HFFc6 (cell line): ENCODE results near the gene SDCCAG8. TPM values are rescaled to one million over a fixed set of nuclear protein-coding genes. Genes with fewer than 3 reads are reported as not detected.

Experiments
- DNase-seq: peaks from one replicate; pipeline ENCODE4 v3.0.0-alpha.2; 2018
- H3K27ac Mint-ChIP-seq: 2 replicates; pipeline ENCODE4 v1.8.0; 2020; ENCODE audit warnings: mild to moderate bottlenecking, mixed read lengths
- H3K27me3 Mint-ChIP-seq: 2 replicates; pipeline ENCODE4 v1.8.0; 2021; ENCODE audit warnings: mild to moderate bottlenecking, moderate library complexity, mixed read lengths; ENCODE audit not compliant: insufficient read depth
- H3K36me3 Mint-ChIP-seq: 2 replicates; pipeline ENCODE4 v1.8.0; 2021; ENCODE audit warnings: low read depth, mixed read lengths
- H3K4me1 Mint-ChIP-seq: 2 replicates; pipeline ENCODE4 v1.8.0; 2020; ENCODE audit warnings: low read depth, mixed read lengths
- H3K4me3 Mint-ChIP-seq: 2 replicates; pipeline ENCODE4 v1.8.0; 2020; ENCODE audit warnings: mild to moderate bottlenecking, moderate library complexity, mixed read lengths
- H3K9me3 Mint-ChIP-seq: 2 replicates; pipeline ENCODE4 v1.8.0; 2020; ENCODE audit warnings: mild to moderate bottlenecking, mixed read lengths
- microRNA-seq: library from miRNA; unstranded; fragments of <30 nt; microRNA quantifications from one replicate; pipeline ENCODE4, GENCODE V29; 2019
- total RNA-seq, 6 experiments: library from RNA; stranded (reverse); fragmentation: NEBNext Ultra II Directional; extraction: Animal tissue kit (Norgen Biotek cat#: 25700); gene quantifications; 2 replicates in 1 of 6; 3 replicates in 5 of 6; pipeline ENCODE4 v1.2.3, GENCODE V29; 2021
- TF ChIP-seq, protein P1 (sequence below): fragments of 200-600 bp; sonication (generic); IDR thresholded peaks from 2 replicates; pipeline ENCODE4 v1.5.0; 2021; ENCODE audit warnings: antibody characterized with exemption, mild to moderate bottlenecking

The SDCCAG8 gene
- total RNA-seq, 6 experiments from 2014 or later, result 22.3 to 31.2 (median 26.1) TPM

DNA sequence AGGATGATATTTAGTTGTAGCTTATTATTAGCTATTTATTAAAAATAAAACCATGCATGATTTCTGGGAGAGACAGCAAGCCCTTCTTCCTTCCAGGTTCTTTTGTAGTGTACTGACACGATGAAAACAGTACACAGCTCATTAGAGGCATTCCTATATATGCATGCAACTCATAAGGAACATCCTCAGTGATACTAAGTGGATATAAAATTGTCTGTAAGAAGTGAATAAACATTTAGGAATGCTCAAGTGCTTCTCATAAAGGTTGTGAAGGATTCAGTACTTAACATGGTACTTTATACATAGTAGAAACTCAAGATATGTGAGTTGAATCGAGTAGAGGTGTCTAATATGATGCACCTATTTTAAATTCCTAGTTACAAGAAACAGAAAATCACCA lies 287.7 kb downstream of the SDCCAG8 start:
- Mint-ChIP-seq H3K9me3 (no peaks in the 10 kb centered on the region), H3K27me3 (no peaks in the 10 kb centered on the region; the same call in 1 of the 2 replicates), H3K27ac (no peak overlapping the region; the same call in 1 of the 2 replicates), H3K36me3 (peaks cover 38% of the 10 kb centered on the region), H3K4me1 (peaks cover 32% of the 10 kb centered on the region), H3K4me3 (no peak overlapping the region)
- DNase-seq, result peak; percentile 22
- TF ChIP-seq, protein P1, sequence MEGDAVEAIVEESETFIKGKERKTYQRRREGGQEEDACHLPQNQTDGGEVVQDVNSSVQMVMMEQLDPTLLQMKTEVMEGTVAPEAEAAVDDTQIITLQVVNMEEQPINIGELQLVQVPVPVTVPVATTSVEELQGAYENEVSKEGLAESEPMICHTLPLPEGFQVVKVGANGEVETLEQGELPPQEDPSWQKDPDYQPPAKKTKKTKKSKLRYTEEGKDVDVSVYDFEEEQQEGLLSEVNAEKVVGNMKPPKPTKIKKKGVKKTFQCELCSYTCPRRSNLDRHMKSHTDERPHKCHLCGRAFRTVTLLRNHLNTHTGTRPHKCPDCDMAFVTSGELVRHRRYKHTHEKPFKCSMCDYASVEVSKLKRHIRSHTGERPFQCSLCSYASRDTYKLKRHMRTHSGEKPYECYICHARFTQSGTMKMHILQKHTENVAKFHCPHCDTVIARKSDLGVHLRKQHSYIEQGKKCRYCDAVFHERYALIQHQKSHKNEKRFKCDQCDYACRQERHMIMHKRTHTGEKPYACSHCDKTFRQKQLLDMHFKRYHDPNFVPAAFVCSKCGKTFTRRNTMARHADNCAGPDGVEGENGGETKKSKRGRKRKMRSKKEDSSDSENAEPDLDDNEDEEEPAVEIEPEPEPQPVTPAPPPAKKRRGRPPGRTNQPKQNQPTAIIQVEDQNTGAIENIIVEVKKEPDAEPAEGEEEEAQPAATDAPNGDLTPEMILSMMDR, result no peak

DNA sequence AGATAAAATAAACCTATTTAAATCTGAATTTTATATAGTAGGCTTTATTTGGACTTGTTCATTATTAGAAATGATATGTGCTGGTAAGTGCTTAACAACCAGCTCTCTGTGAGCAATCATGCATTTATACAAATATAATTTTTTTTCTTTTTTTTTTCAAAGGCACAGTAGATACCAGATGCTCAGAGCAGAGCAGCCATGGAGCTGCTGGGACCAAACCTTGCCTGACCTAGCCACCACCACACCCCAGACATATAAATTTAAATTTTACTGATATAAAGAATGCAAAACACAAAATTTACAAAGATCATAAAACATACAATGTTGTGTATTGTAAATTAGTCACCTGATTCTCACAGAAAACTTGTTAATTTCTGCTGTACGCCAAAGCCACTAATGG lies 290.6 kb downstream of the SDCCAG8 start:
- Mint-ChIP-seq H3K27me3 (no peaks in the 10 kb centered on the region; the same call in 1 of the 2 replicates), H3K9me3 (no peaks in the 10 kb centered on the region)

GRCh38 chr1:243547891-243548290 lies 292.1 kb downstream of the SDCCAG8 start:
- DNase-seq, result no peak
- Mint-ChIP-seq H3K36me3 (peaks cover 33% of the 10 kb centered on the region), H3K27me3 (no peaks in the 10 kb centered on the region; the same call in 1 of the 2 replicates), H3K4me3 (no peak overlapping the region), H3K27ac (no peak overlapping the region), H3K4me1 (peaks cover 46% of the 10 kb centered on the region), H3K9me3 (no peaks in the 10 kb centered on the region)
- TF ChIP-seq, protein P1, result no peak

More for the DNA sequence above, 290.6 kb downstream of the SDCCAG8 start:
- Mint-ChIP-seq H3K36me3 (peaks cover 42% of the 10 kb centered on the region), H3K4me3 (no peak overlapping the region), H3K4me1 (peaks cover 49% of the 10 kb centered on the region), H3K27ac (no peak overlapping the region)
- TF ChIP-seq, protein P1, result no peak
- no peak for DNase-seq

GRCh38 chr1:243548516-243548915 lies 292.7 kb downstream of the SDCCAG8 start:
- TF ChIP-seq, protein P1, result no peak
- Mint-ChIP-seq H3K27ac (no peak overlapping the region; the same call in 1 of the 2 replicates), H3K4me1 (peaks cover 40% of the 10 kb centered on the region), H3K9me3 (no peaks in the 10 kb centered on the region), H3K27me3 (no peaks in the 10 kb centered on the region), H3K4me3 (no peak overlapping the region), H3K36me3 (peaks cover 30% of the 10 kb centered on the region)
- DNase-seq, result no peak

DNA sequence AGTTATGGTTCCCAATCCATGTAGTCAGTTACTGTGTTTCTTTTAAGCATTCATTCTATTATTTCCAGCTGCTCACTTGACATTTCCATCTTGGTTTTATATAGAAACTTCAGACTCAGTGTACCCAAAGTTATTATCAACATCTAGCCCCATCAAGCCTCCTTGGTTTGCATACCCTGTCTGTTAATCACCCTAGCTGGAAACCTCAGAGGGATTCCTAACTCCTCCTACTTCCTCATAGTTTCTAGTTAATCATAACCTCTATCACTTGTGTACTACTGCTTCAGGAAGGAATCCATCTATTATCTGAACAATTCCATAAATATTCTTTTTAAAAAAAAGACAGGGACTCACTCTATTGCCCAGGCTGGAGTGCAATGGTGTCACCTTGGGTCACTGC lies 293.3 kb downstream of the SDCCAG8 start:
- H3K27me3 Mint-ChIP-seq, result no peaks in the 10 kb centered on the region
- H3K9me3 Mint-ChIP-seq, result no peaks in the 10 kb centered on the region
- H3K4me3 Mint-ChIP-seq, result peak overlapping the region; percentile 55
- DNase-seq, result peak; percentile 66
- H3K4me1 Mint-ChIP-seq, result peaks cover 34% of the 10 kb centered on the region
- TF ChIP-seq, protein P1, result no peak
- peaks cover 24% of the 10 kb centered on the region for H3K36me3 Mint-ChIP-seq
- H3K27ac Mint-ChIP-seq, result peak overlapping the region; percentile 77

Small RNA genes lying within 50 kb of the gene (microRNA-seq; reads per million reads assigned to microRNA genes)
- gene MIR4677, result not detected

Other genes with a start within 250 kb of the SDCCAG8 start
- 100 to 1,000 TPM in 5 of 6 experiments, 10 to 100 TPM in 1; 98.6 to 131 (median 117) TPM for gene CEP170, start 760 bp upstream of the SDCCAG8 start, total RNA-seq